GM19463 (cell line): Measurements from ENCODE around the gene GGA1.

Experiments
- ATAC-seq: cut with Tn5 transposase; IDR thresholded peaks from one replicate; pipeline ENCODE4 v1.9.1; 2021; ENCODE audit warnings: mild to moderate bottlenecking, moderate library complexity; ENCODE audit not compliant: unreplicated experiment

GGA1 gene

GRCh38 chr22:37672920-37673455, 64.4 kb downstream of the GGA1 start:
- ATAC-seq: no peak

GRCh38 chr22:37674248-37674647, 65.6 kb downstream of the GGA1 start:
- no peak for ATAC-seq

GRCh38 chr22:37674951-37675929, 66.6 kb downstream of the GGA1 start, which contains the start of gene LGALS1:
Gene LGALS1, plus strand, starts transcription at chr22:37675636. Its CDS starts 67 bp downstream, at chr22:37675703.
- ATAC-seq: no peak

- ATAC-seq: no peak
Measured at GRCh38 chr22:37675930-37676735, 67.5 kb downstream of the GGA1 start.

GRCh38 chr22:37676736-37677492, 68.3 kb downstream of the GGA1 start:
- peak; percentile 59 for ATAC-seq

- ATAC-seq: peak; percentile 1
Measured at GRCh38 chr22:37677493-37677974, 68.9 kb downstream of the GGA1 start.

GRCh38 chr22:37678372-37678771, 69.7 kb downstream of the GGA1 start:
- ATAC-seq: no peak

GRCh38 chr22:37679670-37680069, 71.0 kb downstream of the GGA1 start:
- no peak for ATAC-seq

- no peak for ATAC-seq
Measured at GRCh38 chr22:37680191-37680851, 71.7 kb downstream of the GGA1 start.

- ATAC-seq: no peak
Measured at GRCh38 chr22:37681001-37681424, 72.4 kb downstream of the GGA1 start.

- no peak for ATAC-seq
Measured at GRCh38 chr22:37681556-37682049, 73.0 kb downstream of the GGA1 start.
